ENCODE results near the gene RFTN1.

DNA sequence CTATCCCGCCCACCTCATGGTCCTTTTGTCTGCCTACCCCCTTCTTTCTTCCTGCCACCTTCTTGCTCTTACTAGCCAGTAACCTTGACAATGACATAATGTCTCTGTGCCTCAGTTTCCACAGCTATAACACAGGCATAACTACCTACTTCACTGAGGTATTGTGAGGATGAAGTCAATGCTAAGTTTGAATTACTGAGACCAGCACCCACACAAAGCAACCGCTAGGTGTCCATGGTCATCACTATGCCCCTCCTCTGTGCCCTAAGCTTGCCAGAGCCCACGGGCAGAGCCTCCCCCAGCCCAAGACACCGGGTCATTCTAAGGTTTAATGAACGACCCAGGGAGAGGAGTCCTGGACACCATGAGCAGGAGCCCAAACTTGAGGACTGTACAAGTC lies 146.9 kb downstream of the RFTN1 start:
- TF ChIP-seq ZC3H10 (CRISPR knock-in tag; IDR thresholded peaks at IDR 0.05) = no peak
- TF ChIP-seq GLIS3 (CRISPR knock-in tag; IDR thresholded peaks at IDR 0.05) = no peak
- no peak for TF ChIP-seq ZFP3 (CRISPR knock-in tag; IDR thresholded peaks at IDR 0.05)
- TF ChIP-seq CSDC2 (CRISPR knock-in tag; IDR thresholded peaks at IDR 0.05) = no peak
- TF ChIP-seq OSR1 (CRISPR knock-in tag; IDR thresholded peaks at IDR 0.05) = no peak
- TF ChIP-seq, protein P1, sequence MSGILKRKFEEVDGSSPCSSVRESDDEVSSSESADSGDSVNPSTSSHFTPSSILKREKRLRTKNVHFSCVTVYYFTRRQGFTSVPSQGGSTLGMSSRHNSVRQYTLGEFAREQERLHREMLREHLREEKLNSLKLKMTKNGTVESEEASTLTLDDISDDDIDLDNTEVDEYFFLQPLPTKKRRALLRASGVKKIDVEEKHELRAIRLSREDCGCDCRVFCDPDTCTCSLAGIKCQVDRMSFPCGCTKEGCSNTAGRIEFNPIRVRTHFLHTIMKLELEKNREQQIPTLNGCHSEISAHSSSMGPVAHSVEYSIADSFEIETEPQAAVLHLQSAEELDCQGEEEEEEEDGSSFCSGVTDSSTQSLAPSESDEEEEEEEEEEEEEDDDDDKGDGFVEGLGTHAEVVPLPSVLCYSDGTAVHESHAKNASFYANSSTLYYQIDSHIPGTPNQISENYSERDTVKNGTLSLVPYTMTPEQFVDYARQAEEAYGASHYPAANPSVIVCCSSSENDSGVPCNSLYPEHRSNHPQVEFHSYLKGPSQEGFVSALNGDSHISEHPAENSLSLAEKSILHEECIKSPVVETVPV (CRISPR knock-in tag; IDR thresholded peaks at IDR 0.05) = no peak
- TF ChIP-seq, protein P2, sequence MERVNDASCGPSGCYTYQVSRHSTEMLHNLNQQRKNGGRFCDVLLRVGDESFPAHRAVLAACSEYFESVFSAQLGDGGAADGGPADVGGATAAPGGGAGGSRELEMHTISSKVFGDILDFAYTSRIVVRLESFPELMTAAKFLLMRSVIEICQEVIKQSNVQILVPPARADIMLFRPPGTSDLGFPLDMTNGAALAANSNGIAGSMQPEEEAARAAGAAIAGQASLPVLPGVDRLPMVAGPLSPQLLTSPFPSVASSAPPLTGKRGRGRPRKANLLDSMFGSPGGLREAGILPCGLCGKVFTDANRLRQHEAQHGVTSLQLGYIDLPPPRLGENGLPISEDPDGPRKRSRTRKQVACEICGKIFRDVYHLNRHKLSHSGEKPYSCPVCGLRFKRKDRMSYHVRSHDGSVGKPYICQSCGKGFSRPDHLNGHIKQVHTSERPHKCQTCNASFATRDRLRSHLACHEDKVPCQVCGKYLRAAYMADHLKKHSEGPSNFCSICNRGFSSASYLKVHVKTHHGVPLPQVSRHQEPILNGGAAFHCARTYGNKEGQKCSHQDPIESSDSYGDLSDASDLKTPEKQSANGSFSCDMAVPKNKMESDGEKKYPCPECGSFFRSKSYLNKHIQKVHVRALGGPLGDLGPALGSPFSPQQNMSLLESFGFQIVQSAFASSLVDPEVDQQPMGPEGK (CRISPR knock-in tag; IDR thresholded peaks at IDR 0.05; ENCODE audit: borderline replicate concordance) = no peak
- TF ChIP-seq ZFP30 (CRISPR knock-in tag; IDR thresholded peaks at IDR 0.05) = no peak
- no peak for TF ChIP-seq ZNF565 (CRISPR knock-in tag; conservative IDR thresholded peaks at IDR 0.05; ENCODE audit: low read depth)
- TF ChIP-seq ZNF8 (CRISPR knock-in tag; IDR thresholded peaks at IDR 0.05) = no peak
- no peak for TF ChIP-seq ARNTL (CRISPR knock-in tag; IDR thresholded peaks at IDR 0.05; ENCODE audit: borderline replicate concordance, low read depth)
